HEK293 (cell line): Measurements from ENCODE around the gene FOXP1.

ENCODE experiments used
- ZBTB21 ChIP-seq: fragments of 450-650 bp; formaldehyde crosslinking; IDR thresholded peaks from 2 replicates; pipeline ENCODE4 v1.5.1; 2017; ENCODE audit warnings: missing biosample characterization, missing genetic modification characterization
- ZBTB7A ChIP-seq: fragments of 450-650 bp; formaldehyde crosslinking; IDR thresholded peaks from 2 replicates; pipeline ENCODE4 v1.5.1; 2016; ENCODE audit warnings: low read depth, missing biosample characterization, missing genetic modification characterization
- ZNF747 ChIP-seq: fragments of 450-650 bp; formaldehyde crosslinking; IDR thresholded peaks from 2 replicates; pipeline ENCODE4 v1.5.1; 2016; ENCODE audit warnings: missing biosample characterization, missing genetic modification characterization
- TF ChIP-seq, protein P1 (sequence below): fragments of 450-650 bp; formaldehyde crosslinking; IDR thresholded peaks from 2 replicates; pipeline ENCODE4 v1.5.1; 2016; ENCODE audit warnings: missing biosample characterization, missing genetic modification characterization

DNA sequence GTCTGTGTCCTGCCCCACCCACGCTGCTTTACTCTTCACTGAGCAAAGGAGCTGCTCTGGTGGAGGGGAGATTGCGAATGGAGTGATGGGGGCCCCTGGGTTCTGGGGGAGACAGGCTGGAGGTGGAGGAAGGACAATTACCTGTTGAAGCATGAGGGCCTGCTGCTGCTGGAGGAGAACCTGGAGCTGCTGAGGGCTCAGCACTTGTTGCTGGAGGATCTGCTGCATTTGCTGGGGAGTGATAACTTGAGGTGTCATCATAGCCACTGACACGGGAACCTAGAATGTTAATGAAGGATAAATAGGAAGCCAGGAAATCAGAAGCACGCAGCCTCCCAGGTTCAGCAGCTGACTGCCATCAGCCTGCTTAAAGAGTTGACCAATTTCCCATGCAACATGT is 530.0 kb downstream of the FOXP1 start:
- TF ChIP-seq ZNF747 (no peak), ZBTB7A (tag by site-specific recombination) (no peak), ZBTB21 (tag by site-specific recombination) (no peak)
- TF ChIP-seq, protein P1, sequence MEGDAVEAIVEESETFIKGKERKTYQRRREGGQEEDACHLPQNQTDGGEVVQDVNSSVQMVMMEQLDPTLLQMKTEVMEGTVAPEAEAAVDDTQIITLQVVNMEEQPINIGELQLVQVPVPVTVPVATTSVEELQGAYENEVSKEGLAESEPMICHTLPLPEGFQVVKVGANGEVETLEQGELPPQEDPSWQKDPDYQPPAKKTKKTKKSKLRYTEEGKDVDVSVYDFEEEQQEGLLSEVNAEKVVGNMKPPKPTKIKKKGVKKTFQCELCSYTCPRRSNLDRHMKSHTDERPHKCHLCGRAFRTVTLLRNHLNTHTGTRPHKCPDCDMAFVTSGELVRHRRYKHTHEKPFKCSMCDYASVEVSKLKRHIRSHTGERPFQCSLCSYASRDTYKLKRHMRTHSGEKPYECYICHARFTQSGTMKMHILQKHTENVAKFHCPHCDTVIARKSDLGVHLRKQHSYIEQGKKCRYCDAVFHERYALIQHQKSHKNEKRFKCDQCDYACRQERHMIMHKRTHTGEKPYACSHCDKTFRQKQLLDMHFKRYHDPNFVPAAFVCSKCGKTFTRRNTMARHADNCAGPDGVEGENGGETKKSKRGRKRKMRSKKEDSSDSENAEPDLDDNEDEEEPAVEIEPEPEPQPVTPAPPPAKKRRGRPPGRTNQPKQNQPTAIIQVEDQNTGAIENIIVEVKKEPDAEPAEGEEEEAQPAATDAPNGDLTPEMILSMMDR (tag by site-specific recombination) = no peak
